Stimulated activated CD8-positive, alpha-beta memory T cell treated with anti-CD3 and anti-CD28 coated beads, Interleukin-15, amount 100 ng/mL, for 24 hours (primary cell): ENCODE measurements around the gene B3GNT2.
"Not testable (repeated sequence)": the region's sequence is repeated elsewhere in the genome, so short reads cannot be mapped to it uniquely, and the experiment has no call there.

Source experiments
- DNase-seq: peaks from one replicate; pipeline ENCODE4 v3.0.0-alpha.2; 2020; ENCODE audit warnings: low read depth

Gene B3GNT2

GRCh38 chr2:62238236-62238635, 42.3 kb downstream of the B3GNT2 start:
- DNase-seq: no peak

DNA sequence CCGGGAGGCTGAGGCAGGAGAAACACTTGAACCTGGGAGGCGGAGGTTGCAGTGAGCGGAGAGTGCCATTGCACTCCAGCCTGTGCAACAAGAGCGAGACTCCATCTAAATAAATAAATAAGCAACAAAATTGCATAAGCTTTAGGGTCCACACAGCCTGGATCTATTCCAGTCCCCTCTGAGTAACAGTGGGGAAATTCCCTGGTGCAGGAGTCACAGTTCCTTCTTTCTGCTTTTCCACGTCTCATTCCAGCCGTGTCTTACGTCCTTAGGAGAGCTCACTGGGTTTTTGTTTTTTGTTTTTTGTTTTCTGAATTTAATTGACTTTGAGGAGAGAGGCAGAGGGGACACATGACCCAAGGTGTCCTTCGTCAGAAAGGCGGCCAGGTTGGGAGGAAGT, 44.6 kb downstream of the B3GNT2 start:
- DNase-seq: no peak

DNA sequence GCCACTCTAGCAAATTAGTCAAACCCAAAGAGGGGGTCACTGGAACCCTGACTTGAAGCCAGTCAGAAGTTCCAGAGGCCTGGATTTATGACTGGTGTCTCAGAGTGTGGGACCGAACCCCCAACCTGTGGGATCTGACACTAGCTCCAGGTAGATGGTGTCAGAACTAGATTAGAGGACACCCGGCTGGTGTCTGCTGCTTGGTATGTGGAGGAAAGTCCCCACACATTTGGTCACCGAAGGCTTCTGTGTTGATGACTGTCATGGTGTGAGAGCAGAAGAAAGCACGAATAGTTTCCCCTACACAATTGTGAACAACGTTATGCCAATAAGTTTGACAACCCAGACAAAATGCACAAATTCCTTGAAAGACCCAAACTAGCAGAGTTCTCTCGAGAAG, 48.1 kb downstream of the B3GNT2 start:
- DNase-seq: no peak

DNA sequence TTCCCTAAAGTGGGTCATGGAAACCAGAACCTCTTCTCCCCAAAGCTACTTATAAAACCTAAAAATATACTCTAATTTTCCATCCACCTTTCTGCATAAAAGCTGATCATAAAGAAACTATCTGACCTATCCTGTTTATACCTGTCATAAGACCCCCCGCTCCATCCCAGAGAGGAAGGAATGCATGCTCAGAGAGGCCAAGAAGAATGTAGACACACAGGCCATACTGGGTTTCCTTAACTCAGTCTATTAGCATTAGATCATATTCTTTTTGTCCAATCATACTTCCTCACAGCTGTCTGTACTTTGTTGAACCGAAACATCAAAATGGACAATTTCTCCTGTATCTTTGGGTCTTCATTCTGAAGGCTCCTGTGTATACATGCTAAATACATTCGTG, 52.3 kb downstream of the B3GNT2 start:
- DNase-seq: no peak

DNA sequence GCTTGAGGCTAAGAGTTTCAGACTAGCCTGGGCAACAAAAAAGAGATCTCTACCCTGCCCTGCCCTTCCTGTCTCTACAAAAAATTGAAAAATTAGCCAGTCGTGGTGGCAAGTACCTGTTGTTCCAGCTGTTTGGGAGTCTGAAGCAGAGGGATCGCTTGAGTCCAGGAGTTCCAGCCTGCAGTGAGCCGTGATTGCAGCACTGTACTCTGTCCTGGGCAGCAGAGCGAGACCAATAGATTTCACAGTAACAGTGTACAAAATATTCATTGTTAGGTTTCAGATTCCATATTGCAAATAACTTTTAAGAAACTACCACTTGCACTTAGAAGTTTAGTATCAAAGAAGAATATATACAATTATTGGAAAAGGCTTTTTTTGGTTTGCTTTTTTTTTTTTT, 54.3 kb downstream of the B3GNT2 start:
- DNase-seq: no peak

DNA sequence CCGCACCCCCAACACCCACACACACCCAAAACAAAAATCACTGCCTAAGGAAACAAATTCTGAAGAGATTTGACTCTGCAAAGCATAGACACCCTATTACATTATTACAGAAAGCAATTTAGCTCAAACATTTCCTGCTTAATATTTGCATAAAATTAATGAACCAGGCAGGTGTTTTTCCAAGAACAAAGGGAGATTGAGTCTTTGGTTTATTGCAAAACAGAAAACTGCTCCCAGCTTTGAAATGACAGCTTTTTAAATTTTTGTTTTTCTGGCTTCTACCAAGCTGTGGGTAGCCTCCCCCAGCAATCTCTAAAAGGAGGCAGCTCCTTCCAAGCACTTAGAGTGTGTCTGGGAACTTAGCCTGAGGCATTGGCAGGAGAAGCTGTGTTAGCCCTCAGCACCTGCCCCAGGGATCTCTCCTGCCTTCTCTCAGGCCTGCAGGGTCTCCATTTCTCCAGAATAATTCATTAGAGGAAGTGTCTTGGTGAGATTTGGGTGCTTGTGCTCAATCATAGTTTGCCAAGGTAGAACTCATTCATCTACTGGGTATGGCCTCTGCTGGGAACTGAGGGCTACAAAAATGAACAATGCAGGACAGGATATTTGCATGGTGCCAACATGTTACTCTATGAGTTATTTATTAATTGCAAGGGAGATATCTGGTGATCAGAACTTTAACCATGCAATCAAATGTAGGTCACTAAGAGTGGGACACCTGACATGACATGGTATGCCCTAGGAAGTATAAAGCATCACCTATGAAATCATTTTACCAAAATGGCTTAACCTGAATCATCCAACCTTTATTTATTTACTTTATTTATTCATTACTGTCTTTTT, 58.7 kb downstream of the B3GNT2 start:
- DNase-seq: no peak

GRCh38 chr2:62257466-62257865, 61.6 kb downstream of the B3GNT2 start:
- no peak for DNase-seq

- no peak for DNase-seq
Measured at GRCh38 chr2:62263076-62263715, 67.3 kb downstream of the B3GNT2 start.

DNA sequence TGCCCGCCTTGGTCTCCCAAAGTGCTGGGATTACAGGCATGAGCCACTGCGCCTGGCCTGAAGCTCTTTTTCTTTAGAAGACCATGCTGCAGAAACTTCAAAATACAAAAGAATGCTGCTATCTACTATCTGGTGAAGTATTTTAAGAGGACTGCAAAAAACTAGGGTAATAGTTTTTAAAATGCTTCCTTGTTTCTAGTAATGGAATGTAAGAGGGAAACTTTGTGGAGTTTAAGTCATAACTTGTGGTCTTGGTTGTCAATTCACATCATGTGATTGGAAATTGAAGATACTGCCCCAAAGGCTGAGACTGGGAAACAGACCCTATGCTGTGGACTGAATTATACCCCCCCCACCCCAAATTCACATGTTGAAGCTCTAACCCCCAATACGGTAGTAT, 68.3 kb downstream of the B3GNT2 start:
- no peak for DNase-seq

GRCh38 chr2:62265106-62265505, 69.2 kb downstream of the B3GNT2 start:
- DNase-seq: no peak

- DNase-seq: no peak
Measured at GRCh38 chr2:62266433-62267038, 70.6 kb downstream of the B3GNT2 start.

DNA sequence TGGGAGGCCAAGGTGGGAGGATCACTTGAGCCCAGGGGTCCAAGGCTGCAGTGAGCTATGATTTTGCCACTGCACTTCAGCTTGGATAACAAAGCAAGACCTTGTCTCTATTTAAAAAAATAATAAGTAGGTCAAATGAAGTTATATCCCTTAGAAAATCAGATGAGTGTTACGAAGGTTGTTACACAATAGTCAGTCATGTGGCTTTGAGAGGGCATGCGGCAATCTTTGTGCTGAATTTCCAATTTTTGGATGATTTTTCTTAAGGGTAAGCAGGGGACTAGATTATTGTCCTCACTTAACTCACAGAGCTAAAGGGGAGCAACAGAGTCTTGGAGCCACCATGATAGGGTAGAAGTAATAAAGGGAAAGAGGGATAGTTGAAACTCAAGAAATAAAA, 71.8 kb downstream of the B3GNT2 start:
- no peak for DNase-seq

DNA sequence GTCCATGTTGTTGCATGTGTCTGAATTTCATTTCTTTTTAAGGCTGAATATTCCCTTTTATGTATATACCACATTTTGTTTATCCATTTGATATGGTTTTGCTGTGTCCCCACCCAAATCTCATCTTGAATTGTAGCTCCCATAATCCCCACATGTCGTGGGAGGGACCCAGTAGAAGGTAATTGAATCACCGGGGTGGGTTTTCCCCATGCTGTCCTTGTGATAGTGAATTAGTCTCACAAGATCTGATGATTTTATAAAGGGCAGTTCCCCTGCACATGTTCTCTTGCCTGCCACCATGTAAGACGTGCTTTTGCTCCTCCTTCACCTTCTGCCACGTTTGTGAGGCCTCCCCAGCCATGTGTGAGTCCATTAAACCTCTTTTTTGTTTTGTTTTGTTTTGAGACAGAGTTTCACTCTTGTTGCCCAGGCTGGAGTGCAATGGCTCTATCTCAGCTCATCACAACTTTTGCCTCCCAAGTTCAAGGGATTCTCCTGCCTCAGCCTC, 72.8 kb downstream of the B3GNT2 start:
- not testable (repeated sequence) for DNase-seq

GRCh38 chr2:62270728-62271127, 74.8 kb downstream of the B3GNT2 start:
- DNase-seq: no peak
